ENCODE measurements around the gene ACO1.

Gene ACO1

GRCh38 chr9:32359452-32359851, 25.0 kb upstream of the ACO1 start:
- no peak overlapping the region for H3K27ac ChIP-seq
- no peak for TF ChIP-seq CTCF (IDR thresholded peaks at IDR 0.05; ENCODE audit: low read depth, low read length, missing control alignments)

GRCh38 chr9:32360983-32361673, 23.3 kb upstream of the ACO1 start:
- in situ Hi-C loops (cut with HindIII; ENCODE audit: low pct_ligation_motif_present, low sequenced_read_pairs), result no loop called here
- Histone ChIP-seq H3K36me3 (replicated peaks) (no peaks in the 10 kb centered on the region), H3K4me3 (ENCODE audit: low read depth, low read length) (no peak overlapping the region), H3K27ac (no peak overlapping the region), H3K27me3 (replicated peaks) (no peaks in the 10 kb centered on the region)
- DNase-seq, result no peak
- no peak for TF ChIP-seq CTCF (IDR thresholded peaks at IDR 0.05; ENCODE audit: low read depth, low read length, missing control alignments)

More at GRCh38 chr9:32359452-32359851, 25.0 kb upstream of the ACO1 start:
- Histone ChIP-seq H3K27me3 (replicated peaks) (no peaks in the 10 kb centered on the region), H3K4me3 (ENCODE audit: low read depth, low read length) (no peak overlapping the region), H3K36me3 (replicated peaks) (no peaks in the 10 kb centered on the region)
- in situ Hi-C loops (cut with HindIII; ENCODE audit: low pct_ligation_motif_present, low sequenced_read_pairs), result no loop called here
- no peak for DNase-seq

GRCh38 chr9:32371279-32371678, 13.2 kb upstream of the ACO1 start:
- Histone ChIP-seq H3K27me3 (replicated peaks) (no peaks in the 10 kb centered on the region), H3K4me3 (ENCODE audit: low read depth, low read length) (no peak overlapping the region), H3K27ac (no peak overlapping the region), H3K36me3 (replicated peaks) (no peaks in the 10 kb centered on the region)
- TF ChIP-seq CTCF (IDR thresholded peaks at IDR 0.05; ENCODE audit: low read depth, low read length, missing control alignments), result no peak
- no peak for DNase-seq
- in situ Hi-C loops (cut with HindIII; ENCODE audit: low pct_ligation_motif_present, low sequenced_read_pairs), result loop anchor here (10.0 kb wide), 1 partner anchor 204 kb away; the partner anchor contains the start of gene NDUFB6

- no peak for TF ChIP-seq CTCF (IDR thresholded peaks at IDR 0.05; ENCODE audit: low read depth, low read length, missing control alignments)
- Histone ChIP-seq H3K4me3 (ENCODE audit: low read depth, low read length) (no peak overlapping the region), H3K36me3 (replicated peaks) (no peaks in the 10 kb centered on the region), H3K27ac (no peak overlapping the region), H3K27me3 (replicated peaks) (no peaks in the 10 kb centered on the region)
- in situ Hi-C loops (cut with HindIII; ENCODE audit: low pct_ligation_motif_present, low sequenced_read_pairs), result loop anchor here (10.0 kb wide), 1 partner anchor 203 kb away; the partner anchor contains the start of gene NDUFB6
- DNase-seq, result no peak
These were observed 12.8 kb upstream of the ACO1 start for GRCh38 chr9:32371679-32372078.

- in situ Hi-C loops (cut with HindIII; ENCODE audit: low pct_ligation_motif_present, low sequenced_read_pairs), result loop anchor here (10.0 kb wide), 1 partner anchor 199 kb away; the partner anchor contains the start of gene NDUFB6
- TF ChIP-seq CTCF (IDR thresholded peaks at IDR 0.05; ENCODE audit: low read depth, low read length, missing control alignments), result no peak
- H3K36me3 ChIP-seq (replicated peaks), result no peaks in the 10 kb centered on the region
- no peak for DNase-seq
- H3K27me3 ChIP-seq (replicated peaks), result no peaks in the 10 kb centered on the region
- H3K27ac ChIP-seq, result no peak overlapping the region
- H3K4me3 ChIP-seq (ENCODE audit: low read depth, low read length), result no peak overlapping the region
These were observed 8.2 kb upstream of the ACO1 start for GRCh38 chr9:32376285-32376684.
